GM12878 (cell line): ENCODE results near the gene BPIFB3.

Source experiments
- BCLAF1 ChIP-seq: fragments of 450-650 bp; IDR thresholded peaks from 2 replicates; pipeline ENCODE4 v1.6.1; 2017; ENCODE audit warnings: antibody characterized with exemption, mild to moderate bottlenecking, moderate library complexity
- BMI1 ChIP-seq: fragments of 450-650 bp; IDR thresholded peaks from 2 replicates; pipeline ENCODE4 v1.6.1; 2016; ENCODE audit warnings: mild to moderate bottlenecking, moderate library complexity, borderline replicate concordance
- FOXM1 ChIP-seq: IDR thresholded peaks from 2 replicates; pipeline ENCODE4 v1.6.1; 2012; ENCODE audit warnings: low read depth, mild to moderate bottlenecking, inconsistent platforms, low read length, moderate library complexity
- NR2F1 ChIP-seq: fragments of 450-650 bp; conservative IDR thresholded peaks from 2 replicates; pipeline ENCODE4 v1.6.1; 2017; ENCODE audit warnings: mild to moderate bottlenecking
- PBX3 ChIP-seq: IDR thresholded peaks from 2 replicates; pipeline ENCODE4 v1.6.1; 2011; ENCODE audit warnings: mild to moderate bottlenecking, low read depth, low read length, moderate library complexity; ENCODE audit not compliant: insufficient replicate concordance
- RAD51 ChIP-seq: fragments of 450-650 bp; IDR thresholded peaks from 2 replicates; pipeline ENCODE4 v1.6.1; 2016; ENCODE audit warnings: moderate library complexity, mild to moderate bottlenecking, inconsistent platforms
- RFX5 ChIP-seq: IDR thresholded peaks from 2 replicates; pipeline ENCODE4 v1.6.1; 2011; ENCODE audit warnings: low read depth, low read length, improper control_type of control experiment
- TF ChIP-seq, protein P1 (sequence below), 3 experiments: IDR thresholded peaks in 2 of 3; conservative IDR thresholded peaks in 1 of 3; 2 replicates each; pipeline ENCODE4 v1.5.1; 2011; ENCODE audit warnings: low read depth in 3 of 3, low read length in 3 of 3, mild to moderate bottlenecking in 3 of 3, control low read depth in 2 of 3, moderate library complexity in 2 of 3, inconsistent platforms in 1 of 3, mixed read lengths in 1 of 3; ENCODE audit not compliant: control insufficient read depth in 2 of 3, insufficient read depth in 1 of 3; ENCODE audit errors: extremely low read depth in 1 of 3
- TF ChIP-seq, protein P2 (sequence below): IDR thresholded peaks from 2 replicates; pipeline ENCODE4 v1.6.1; 2012; ENCODE audit warnings: low read depth, low read length, improper control_type of control experiment
- TF ChIP-seq, protein P3 (sequence below): fragments of 450-650 bp; formaldehyde crosslinking; IDR thresholded peaks from 2 replicates; pipeline ENCODE4 v1.4.0; 2020; ENCODE audit warnings: mild to moderate bottlenecking, moderate library complexity
- TF ChIP-seq, protein P4 (sequence below): fragments of 450-650 bp; IDR thresholded peaks from 2 replicates; pipeline ENCODE4 v1.6.1; 2014; ENCODE audit warnings: mild to moderate bottlenecking

- TF ChIP-seq PBX3 (no peak), BMI1 (no peak), RAD51 (no peak), NR2F1 (no peak), FOXM1 (no peak), RFX5 (no peak), BCLAF1 (no peak)
- TF ChIP-seq, protein P1, sequence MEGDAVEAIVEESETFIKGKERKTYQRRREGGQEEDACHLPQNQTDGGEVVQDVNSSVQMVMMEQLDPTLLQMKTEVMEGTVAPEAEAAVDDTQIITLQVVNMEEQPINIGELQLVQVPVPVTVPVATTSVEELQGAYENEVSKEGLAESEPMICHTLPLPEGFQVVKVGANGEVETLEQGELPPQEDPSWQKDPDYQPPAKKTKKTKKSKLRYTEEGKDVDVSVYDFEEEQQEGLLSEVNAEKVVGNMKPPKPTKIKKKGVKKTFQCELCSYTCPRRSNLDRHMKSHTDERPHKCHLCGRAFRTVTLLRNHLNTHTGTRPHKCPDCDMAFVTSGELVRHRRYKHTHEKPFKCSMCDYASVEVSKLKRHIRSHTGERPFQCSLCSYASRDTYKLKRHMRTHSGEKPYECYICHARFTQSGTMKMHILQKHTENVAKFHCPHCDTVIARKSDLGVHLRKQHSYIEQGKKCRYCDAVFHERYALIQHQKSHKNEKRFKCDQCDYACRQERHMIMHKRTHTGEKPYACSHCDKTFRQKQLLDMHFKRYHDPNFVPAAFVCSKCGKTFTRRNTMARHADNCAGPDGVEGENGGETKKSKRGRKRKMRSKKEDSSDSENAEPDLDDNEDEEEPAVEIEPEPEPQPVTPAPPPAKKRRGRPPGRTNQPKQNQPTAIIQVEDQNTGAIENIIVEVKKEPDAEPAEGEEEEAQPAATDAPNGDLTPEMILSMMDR (IDR thresholded peaks at IDR 0.05 in 2 of 3, conservative IDR thresholded peaks at IDR 0.05 in 1 of 3; ENCODE audit: control insufficient read depth in 2 of 3, extremely low read depth in 1 of 3, insufficient read depth in 1 of 3, low read depth in 3 of 3, low read length in 3 of 3): no peak
- TF ChIP-seq, protein P2, sequence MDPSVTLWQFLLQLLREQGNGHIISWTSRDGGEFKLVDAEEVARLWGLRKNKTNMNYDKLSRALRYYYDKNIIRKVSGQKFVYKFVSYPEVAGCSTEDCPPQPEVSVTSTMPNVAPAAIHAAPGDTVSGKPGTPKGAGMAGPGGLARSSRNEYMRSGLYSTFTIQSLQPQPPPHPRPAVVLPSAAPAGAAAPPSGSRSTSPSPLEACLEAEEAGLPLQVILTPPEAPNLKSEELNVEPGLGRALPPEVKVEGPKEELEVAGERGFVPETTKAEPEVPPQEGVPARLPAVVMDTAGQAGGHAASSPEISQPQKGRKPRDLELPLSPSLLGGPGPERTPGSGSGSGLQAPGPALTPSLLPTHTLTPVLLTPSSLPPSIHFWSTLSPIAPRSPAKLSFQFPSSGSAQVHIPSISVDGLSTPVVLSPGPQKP: no peak
- TF ChIP-seq, protein P3, sequence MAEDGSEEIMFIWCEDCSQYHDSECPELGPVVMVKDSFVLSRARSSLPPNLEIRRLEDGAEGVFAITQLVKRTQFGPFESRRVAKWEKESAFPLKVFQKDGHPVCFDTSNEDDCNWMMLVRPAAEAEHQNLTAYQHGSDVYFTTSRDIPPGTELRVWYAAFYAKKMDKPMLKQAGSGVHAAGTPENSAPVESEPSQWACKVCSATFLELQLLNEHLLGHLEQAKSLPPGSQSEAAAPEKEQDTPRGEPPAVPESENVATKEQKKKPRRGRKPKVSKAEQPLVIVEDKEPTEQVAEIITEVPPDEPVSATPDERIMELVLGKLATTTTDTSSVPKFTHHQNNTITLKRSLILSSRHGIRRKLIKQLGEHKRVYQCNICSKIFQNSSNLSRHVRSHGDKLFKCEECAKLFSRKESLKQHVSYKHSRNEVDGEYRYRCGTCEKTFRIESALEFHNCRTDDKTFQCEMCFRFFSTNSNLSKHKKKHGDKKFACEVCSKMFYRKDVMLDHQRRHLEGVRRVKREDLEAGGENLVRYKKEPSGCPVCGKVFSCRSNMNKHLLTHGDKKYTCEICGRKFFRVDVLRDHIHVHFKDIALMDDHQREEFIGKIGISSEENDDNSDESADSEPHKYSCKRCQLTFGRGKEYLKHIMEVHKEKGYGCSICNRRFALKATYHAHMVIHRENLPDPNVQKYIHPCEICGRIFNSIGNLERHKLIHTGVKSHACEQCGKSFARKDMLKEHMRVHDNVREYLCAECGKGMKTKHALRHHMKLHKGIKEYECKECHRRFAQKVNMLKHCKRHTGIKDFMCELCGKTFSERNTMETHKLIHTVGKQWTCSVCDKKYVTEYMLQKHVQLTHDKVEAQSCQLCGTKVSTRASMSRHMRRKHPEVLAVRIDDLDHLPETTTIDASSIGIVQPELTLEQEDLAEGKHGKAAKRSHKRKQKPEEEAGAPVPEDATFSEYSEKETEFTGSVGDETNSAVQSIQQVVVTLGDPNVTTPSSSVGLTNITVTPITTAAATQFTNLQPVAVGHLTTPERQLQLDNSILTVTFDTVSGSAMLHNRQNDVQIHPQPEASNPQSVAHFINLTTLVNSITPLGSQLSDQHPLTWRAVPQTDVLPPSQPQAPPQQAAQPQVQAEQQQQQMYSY: no peak
- TF ChIP-seq, protein P4, sequence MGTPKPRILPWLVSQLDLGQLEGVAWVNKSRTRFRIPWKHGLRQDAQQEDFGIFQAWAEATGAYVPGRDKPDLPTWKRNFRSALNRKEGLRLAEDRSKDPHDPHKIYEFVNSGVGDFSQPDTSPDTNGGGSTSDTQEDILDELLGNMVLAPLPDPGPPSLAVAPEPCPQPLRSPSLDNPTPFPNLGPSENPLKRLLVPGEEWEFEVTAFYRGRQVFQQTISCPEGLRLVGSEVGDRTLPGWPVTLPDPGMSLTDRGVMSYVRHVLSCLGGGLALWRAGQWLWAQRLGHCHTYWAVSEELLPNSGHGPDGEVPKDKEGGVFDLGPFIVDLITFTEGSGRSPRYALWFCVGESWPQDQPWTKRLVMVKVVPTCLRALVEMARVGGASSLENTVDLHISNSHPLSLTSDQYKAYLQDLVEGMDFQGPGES: no peak
Measured at GRCh38 chr20:33025318-33025876, 28.3 kb upstream of the BPIFB3 start.
